HG03571 (cell line): ENCODE measurements around the gene MRO.
"Not testable (repeated sequence)": the region's sequence is repeated elsewhere in the genome, so short reads cannot be mapped to it uniquely, and the experiment has no call there.

Source experiments
- ATAC-seq: cut with Tn5 transposase; IDR thresholded peaks from one replicate; pipeline ENCODE4 v1.9.1; 2021; ENCODE audit not compliant: unreplicated experiment

MRO gene

GRCh38 chr18:50836521-50836957, 16.7 kb upstream of the MRO start:
- no peak for ATAC-seq

GRCh38 chr18:50833496-50833895, 13.7 kb upstream of the MRO start:
- not testable (repeated sequence) for ATAC-seq

GRCh38 chr18:50832754-50833153, 12.9 kb upstream of the MRO start:
- ATAC-seq: peak; percentile 62

- no peak for ATAC-seq
Observed at GRCh38 chr18:50830544-50830943, 10.7 kb upstream of the MRO start.

GRCh38 chr18:50829644-50830043, 9.8 kb upstream of the MRO start:
- no peak for ATAC-seq

GRCh38 chr18:50826027-50826426, 6.2 kb upstream of the MRO start:
- no peak for ATAC-seq

GRCh38 chr18:50825621-50826020, 5.8 kb upstream of the MRO start:
- ATAC-seq: no peak

GRCh38 chr18:50822756-50823155, 2.9 kb upstream of the MRO start:
- no peak for ATAC-seq

GRCh38 chr18:50820901-50821520, 1.2 kb upstream of the MRO start:
- no peak for ATAC-seq

GRCh38 chr18:50819027-50819727, 639 bp downstream of the MRO start:
- ATAC-seq: no peak

GRCh38 chr18:50816419-50817166, 3.2 kb downstream of the MRO start:
- ATAC-seq: no peak

GRCh38 chr18:50814395-50814794, 5.4 kb downstream of the MRO start:
- no peak for ATAC-seq

GRCh38 chr18:50813353-50813752, 6.5 kb downstream of the MRO start:
- no peak for ATAC-seq

GRCh38 chr18:50812834-50813233, 7.0 kb downstream of the MRO start:
- ATAC-seq: no peak

- no peak for ATAC-seq
Observed at GRCh38 chr18:50807176-50807575, 12.6 kb downstream of the MRO start.

- ATAC-seq: no peak
Observed at GRCh38 chr18:50806208-50806616, 13.6 kb downstream of the MRO start.

- no peak for ATAC-seq
Observed at GRCh38 chr18:50805732-50806131, 14.1 kb downstream of the MRO start.

GRCh38 chr18:50803592-50803991, 16.2 kb downstream of the MRO start:
- ATAC-seq: no peak

- ATAC-seq: no peak
Observed at GRCh38 chr18:50802141-50802540, 17.7 kb downstream of the MRO start.

- ATAC-seq: no peak
Observed at GRCh38 chr18:50797142-50797541, 22.7 kb downstream of the MRO start.

GRCh38 chr18:50796495-50796894, 23.3 kb downstream of the MRO start:
- ATAC-seq: no peak
